A172 (cell line): ENCODE measurements around the gene PTPA. TPM values are rescaled to one million over a fixed set of nuclear protein-coding genes. Genes with fewer than 3 reads are reported as not detected.
"Not testable (repeated sequence)": the region's sequence is repeated elsewhere in the genome, so short reads cannot be mapped to it uniquely, and the experiment has no call there.

Experiments
- DNase-seq: peaks from one replicate; pipeline ENCODE4 v3.0.0-alpha.2; 2015; ENCODE audit warnings: low spot score
- total RNA-seq: library from RNA; depleted of rRNA; stranded (reverse); fragments of >200 nt; shearing (Covaris generic); gene quantifications from 2 replicates; pipeline ENCODE4 v1.2.3, GENCODE V29; 2014

Gene PTPA
- total RNA-seq, 1 experiment from 2014 or later: 150 TPM

- no peak for DNase-seq
Observed at GRCh38 chr9:129176701-129177442, 65.7 kb downstream of the PTPA start.

- no peak for DNase-seq
Observed at GRCh38 chr9:129177443-129177790, 66.2 kb downstream of the PTPA start.

GRCh38 chr9:129177791-129178567 lies 66.8 kb downstream of the PTPA start, which contains the start of gene IER5L:
TSS of gene IER5L (minus strand) at chr9:129178261. CDS start at chr9:129178052, 209 bp downstream.
- DNase-seq: peak; percentile 89

- no peak for DNase-seq
Observed at GRCh38 chr9:129178568-129179382, 67.6 kb downstream of the PTPA start.

- DNase-seq: no peak
Observed at GRCh38 chr9:129181246-129181645, 70.0 kb downstream of the PTPA start.

GRCh38 chr9:129182122-129182521 lies 70.9 kb downstream of the PTPA start:
- DNase-seq: no peak

GRCh38 chr9:129182625-129183494 lies 71.6 kb downstream of the PTPA start:
- DNase-seq: no peak

- no peak for DNase-seq
Observed at GRCh38 chr9:129183495-129184218, 72.4 kb downstream of the PTPA start.

GRCh38 chr9:129184219-129184524 lies 73.0 kb downstream of the PTPA start:
- DNase-seq: no peak

- DNase-seq: no peak
Observed at GRCh38 chr9:129184596-129185122, 73.4 kb downstream of the PTPA start.

GRCh38 chr9:129185402-129185801 lies 74.2 kb downstream of the PTPA start:
- no peak for DNase-seq

GRCh38 chr9:129185991-129186390 lies 74.8 kb downstream of the PTPA start:
- no peak for DNase-seq

GRCh38 chr9:129187042-129187441 lies 75.8 kb downstream of the PTPA start:
- DNase-seq: no peak

- not testable (repeated sequence) for DNase-seq
Observed at GRCh38 chr9:129189971-129190370, 78.8 kb downstream of the PTPA start.

GRCh38 chr9:129191234-129191633 lies 80.0 kb downstream of the PTPA start:
- DNase-seq: no peak

- no peak for DNase-seq
Observed at GRCh38 chr9:129193655-129194054, 82.4 kb downstream of the PTPA start.

GRCh38 chr9:129194221-129194620 lies 83.0 kb downstream of the PTPA start:
- no peak for DNase-seq

- no peak for DNase-seq
Observed at GRCh38 chr9:129195606-129196005, 84.4 kb downstream of the PTPA start.

- not testable (repeated sequence) for DNase-seq
Observed at GRCh38 chr9:129197045-129197444, 85.8 kb downstream of the PTPA start.

- DNase-seq: no peak
Observed at GRCh38 chr9:129197978-129198318, 86.7 kb downstream of the PTPA start.
